OCI-LY1 (cell line): Measurements from ENCODE around the gene LYPD8.

Experiments
- H2AFZ ChIP-seq: fragments of 200-600 bp; sonication (generic), shearing (Covaris generic); 2 replicates; pipeline ENCODE4 v1.6.0; 2014; ENCODE audit warnings: antibody characterized with exemption, mild to moderate bottlenecking, low read length
- H3F3A ChIP-seq: fragments of 200-600 bp; sonication (generic), shearing (Covaris generic); 2 replicates; pipeline ENCODE4 v1.6.0; 2014; ENCODE audit warnings: mild to moderate bottlenecking, antibody characterized with exemption, low read length, moderate library complexity; ENCODE audit not compliant: insufficient read depth
- H3K27ac ChIP-seq: fragments of 200-600 bp; sonication (generic); 2 replicates; pipeline ENCODE4 v1.5.1; 2014; ENCODE audit warnings: low read length, mixed run types, mild to moderate bottlenecking, low read depth; ENCODE audit not compliant: poor library complexity, severe bottlenecking
- H3K27me3 ChIP-seq: fragments of 200-600 bp; sonication (generic); 2 replicates; pipeline ENCODE4 v1.6.0; 2014; ENCODE audit warnings: antibody characterized with exemption, mild to moderate bottlenecking, low read length, moderate library complexity; ENCODE audit not compliant: insufficient read depth
- H3K36me3 ChIP-seq: fragments of 200-600 bp; sonication (generic); 2 replicates; pipeline ENCODE4 v1.6.1; 2014; ENCODE audit warnings: mild to moderate bottlenecking, antibody characterized with exemption, low read length, moderate library complexity, mixed read lengths; ENCODE audit not compliant: insufficient read depth
- H3K4me1 ChIP-seq: fragments of 200-600 bp; sonication (generic); 2 replicates; pipeline ENCODE4 v1.5.1; 2014; ENCODE audit warnings: mild to moderate bottlenecking, low read length, moderate library complexity; ENCODE audit not compliant: insufficient read depth, severe bottlenecking
- H3K4me2 ChIP-seq: fragments of 200-600 bp; sonication (generic), shearing (Covaris generic); 2 replicates; pipeline ENCODE4 v1.6.1; 2014; ENCODE audit warnings: low read length
- H3K4me3 ChIP-seq: fragments of 200-600 bp; sonication (generic); 2 replicates; pipeline ENCODE4 v1.5.1; 2014; ENCODE audit warnings: low read length, low read depth, mild to moderate bottlenecking, mixed read lengths; ENCODE audit not compliant: poor library complexity, severe bottlenecking
- H3K79me2 ChIP-seq: fragments of 200-600 bp; shearing (Covaris generic); 2 replicates; pipeline ENCODE4 v1.6.1; 2016; ENCODE audit warnings: mixed run types, low read length, mixed read lengths; ENCODE audit not compliant: insufficient read depth
- H3K9ac ChIP-seq: fragments of 200-600 bp; sonication (generic), shearing (Covaris generic); 2 replicates; pipeline ENCODE4 v1.6.1; 2014; ENCODE audit warnings: mild to moderate bottlenecking, low read length, mixed read lengths
- H3K9me2 ChIP-seq: fragments of 200-600 bp; sonication (generic), shearing (Covaris generic); 2 replicates; pipeline ENCODE4 v1.6.1; 2014; ENCODE audit warnings: low read depth, mild to moderate bottlenecking, low read length, mixed read lengths
- H3K9me3 ChIP-seq: fragments of 200-600 bp; shearing (Covaris generic); 2 replicates; pipeline ENCODE4 v1.6.1; 2014; ENCODE audit warnings: low read length, mixed read lengths
- H4K20me1 ChIP-seq: fragments of 200-600 bp; sonication (generic), shearing (Covaris generic); 2 replicates; pipeline ENCODE4 v1.6.0; 2016; ENCODE audit warnings: mild to moderate bottlenecking, low read length; ENCODE audit not compliant: insufficient read depth
- CTCF ChIP-seq: fragments of 200-600 bp; sonication (generic), shearing (Covaris generic); IDR thresholded peaks from 2 replicates; pipeline ENCODE4 v1.5.1; 2017; ENCODE audit warnings: mild to moderate bottlenecking, antibody characterized with exemption, low read length, moderate library complexity, mixed read lengths
- EZH2 ChIP-seq: fragments of 200-600 bp; sonication (generic), shearing (Covaris generic); IDR thresholded peaks from 2 replicates; pipeline ENCODE4 v1.8.0; 2017; ENCODE audit warnings: borderline replicate concordance, mixed run types, mild to moderate bottlenecking, antibody characterized with exemption, low read length, moderate library complexity, mixed read lengths

The LYPD8 gene

GRCh38 chr1:248733566-248733965 lies 22.0 kb downstream of the LYPD8 start:
- Histone ChIP-seq H3K79me2 (no peaks in the 10 kb centered on the region), H3K4me3 (no peak overlapping the region), H3K4me2 (no peak overlapping the region), H3K27ac (no peak overlapping the region), H3K9ac (no peak overlapping the region), H3K9me3 (no peaks in the 10 kb centered on the region), H3K27me3 (no peaks in the 10 kb centered on the region), H3K9me2 (no peaks in the 10 kb centered on the region), H3K36me3 (no peaks in the 10 kb centered on the region), H4K20me1 (no peaks in the 10 kb centered on the region), H2AFZ (no peak overlapping the region), H3F3A (no peaks in the 10 kb centered on the region), H3K4me1 (no peaks in the 10 kb centered on the region)
- TF ChIP-seq EZH2 (no peak), CTCF (no peak)

- H3K9ac ChIP-seq = no peak overlapping the region
- no peaks in the 10 kb centered on the region for H3K9me2 ChIP-seq
- H3K79me2 ChIP-seq = no peaks in the 10 kb centered on the region
- no peaks in the 10 kb centered on the region for H3K4me1 ChIP-seq
- H3F3A ChIP-seq = no peaks in the 10 kb centered on the region
- no peaks in the 10 kb centered on the region for H3K9me3 ChIP-seq
- H2AFZ ChIP-seq = no peak overlapping the region
- H3K27me3 ChIP-seq = no peaks in the 10 kb centered on the region
- TF ChIP-seq EZH2 (no peak), CTCF (no peak)
- no peak overlapping the region for H3K27ac ChIP-seq
- H3K4me2 ChIP-seq = no peak overlapping the region
- no peak overlapping the region for H3K4me3 ChIP-seq
- H4K20me1 ChIP-seq = no peaks in the 10 kb centered on the region
- no peaks in the 10 kb centered on the region for H3K36me3 ChIP-seq
Observed at GRCh38 chr1:248730507-248731335, 24.8 kb downstream of the LYPD8 start.

GRCh38 chr1:248714248-248714647 lies 41.3 kb downstream of the LYPD8 start:
- Histone ChIP-seq H3K27ac (no peak overlapping the region), H4K20me1 (no peaks in the 10 kb centered on the region), H3K79me2 (no peaks in the 10 kb centered on the region), H3K4me1 (no peaks in the 10 kb centered on the region), H3K4me3 (no peak overlapping the region), H3K9ac (no peak overlapping the region), H3K27me3 (no peaks in the 10 kb centered on the region), H3F3A (no peaks in the 10 kb centered on the region), H2AFZ (no peak overlapping the region), H3K9me2 (no peaks in the 10 kb centered on the region), H3K9me3 (no peaks in the 10 kb centered on the region), H3K4me2 (no peak overlapping the region), H3K36me3 (no peaks in the 10 kb centered on the region)
- no peak for TF ChIP-seq CTCF
- TF ChIP-seq EZH2 = no peak
